ENCODE results near the gene VPS13D.

DNA sequence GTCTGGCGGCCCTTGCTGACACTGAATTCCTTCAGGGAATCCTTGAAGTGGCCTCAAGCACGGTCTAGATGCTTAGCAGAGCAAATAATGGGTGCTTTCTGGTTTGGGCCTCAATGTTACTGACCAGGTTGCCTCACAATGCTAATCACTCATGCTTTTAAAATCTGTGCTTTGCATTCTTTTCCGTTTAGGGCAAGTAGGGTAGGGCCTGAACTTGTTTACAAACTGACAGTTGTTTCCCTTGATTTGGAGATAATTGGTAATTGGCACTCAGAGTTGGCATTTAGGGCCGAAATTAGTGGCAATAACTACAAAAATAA, 1.4 kb downstream of the VPS13D start:
- TF ChIP-seq, protein P1, sequence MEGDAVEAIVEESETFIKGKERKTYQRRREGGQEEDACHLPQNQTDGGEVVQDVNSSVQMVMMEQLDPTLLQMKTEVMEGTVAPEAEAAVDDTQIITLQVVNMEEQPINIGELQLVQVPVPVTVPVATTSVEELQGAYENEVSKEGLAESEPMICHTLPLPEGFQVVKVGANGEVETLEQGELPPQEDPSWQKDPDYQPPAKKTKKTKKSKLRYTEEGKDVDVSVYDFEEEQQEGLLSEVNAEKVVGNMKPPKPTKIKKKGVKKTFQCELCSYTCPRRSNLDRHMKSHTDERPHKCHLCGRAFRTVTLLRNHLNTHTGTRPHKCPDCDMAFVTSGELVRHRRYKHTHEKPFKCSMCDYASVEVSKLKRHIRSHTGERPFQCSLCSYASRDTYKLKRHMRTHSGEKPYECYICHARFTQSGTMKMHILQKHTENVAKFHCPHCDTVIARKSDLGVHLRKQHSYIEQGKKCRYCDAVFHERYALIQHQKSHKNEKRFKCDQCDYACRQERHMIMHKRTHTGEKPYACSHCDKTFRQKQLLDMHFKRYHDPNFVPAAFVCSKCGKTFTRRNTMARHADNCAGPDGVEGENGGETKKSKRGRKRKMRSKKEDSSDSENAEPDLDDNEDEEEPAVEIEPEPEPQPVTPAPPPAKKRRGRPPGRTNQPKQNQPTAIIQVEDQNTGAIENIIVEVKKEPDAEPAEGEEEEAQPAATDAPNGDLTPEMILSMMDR (IDR thresholded peaks at IDR 0.05 in 8 of 11, conservative IDR thresholded peaks at IDR 0.05 in 3 of 11) = no peak
- TF ChIP-seq POLR2AphosphoS5 (IDR thresholded peaks at IDR 0.05) (no peak), POLR2A (IDR thresholded peaks at IDR 0.05) (no peak)
